Uterus (tissue), 4 donors: Measurements from ENCODE around the gene PYGB. TPM values are rescaled to one million over a fixed set of nuclear protein-coding genes. Genes with fewer than 3 reads are reported as not detected.

ENCODE experiments used
- DNase-seq, 2 donors: peaks; one replicate each; pipeline ENCODE4 v3.0.0-alpha.2; 2019 to 2020
- H3K27ac ChIP-seq, 2 donors: fragments of 200-600 bp; sonication (generic); 1 replicate in 1 of 2; 2 replicates in 1 of 2; pipeline ENCODE4 v1.5.1; 2016 to 2018
- H3K27me3 ChIP-seq, 2 donors: fragments of 200-600 bp; sonication (generic); one replicate each; pipeline ENCODE4 v1.5.1; 2018 to 2019; ENCODE audit warnings: control low read depth in 1 of 2
- H3K36me3 ChIP-seq, 2 donors: fragments of 200-600 bp; sonication (generic); one replicate each; pipeline ENCODE4 v1.5.1; 2019; ENCODE audit warnings: control low read depth in 1 of 2
- H3K4me1 ChIP-seq, 2 donors: fragments of 200-600 bp; sonication (generic); one replicate each; pipeline ENCODE4 v1.5.1; 2018 to 2019; ENCODE audit warnings: control low read depth in 1 of 2
- H3K4me3 ChIP-seq, 2 donors: fragments of 200-600 bp; sonication (generic); 1 replicate in 1 of 2; 2 replicates in 1 of 2; pipeline ENCODE4 v1.5.1; 2018 to 2019; ENCODE audit warnings: mild to moderate bottlenecking in 1 of 2
- H3K9me3 ChIP-seq, 2 donors: fragments of 200-600 bp; sonication (generic); one replicate each; pipeline ENCODE4 v1.5.1; 2019; ENCODE audit warnings: control low read depth in 1 of 2
- POLR2A ChIP-seq, 2 donors: fragments of 450-650 bp; IDR thresholded peaks; one replicate each; pipeline ENCODE4 v1.6.1; 2016; ENCODE audit warnings: antibody characterized with exemption in 2 of 2, mild to moderate bottlenecking in 1 of 2, moderate library complexity in 1 of 2
- intact Hi-C: fragments of 100-400 bp; cut with DNase I; formaldehyde crosslinking; loops from one replicate; pipeline ENCODE4 v1.15.1; 2023; ENCODE audit warnings: low total_unique reads
- total RNA-seq, 4 donors: library from RNA; depleted of rRNA in 3 of 4; stranded (reverse); fragments of >200 nt in 3 of 4; gene quantifications; one replicate each; pipeline versions ENCODE4 v1.1.0 to v1.2.4, GENCODE V29; 2014 to 2023
- TF ChIP-seq, protein P1 (sequence below), 4 experiments: fragments of 200-600 bp in 2 of 4; fragments of 450-650 bp in 2 of 4; sonication (generic) in 2 of 4; IDR thresholded peaks; one replicate each; pipeline ENCODE4 v1.5.1; 2016 to 2019; ENCODE audit warnings: antibody characterized with exemption in 4 of 4, mild to moderate bottlenecking in 2 of 4, moderate library complexity in 1 of 4
- donor health status: DM: yes; HTN: yes; CAD: no.

PYGB gene
- total RNA-seq, 4 donors from 2014 or later = 26.2 to 87.9 (median 49.8) TPM

DNA sequence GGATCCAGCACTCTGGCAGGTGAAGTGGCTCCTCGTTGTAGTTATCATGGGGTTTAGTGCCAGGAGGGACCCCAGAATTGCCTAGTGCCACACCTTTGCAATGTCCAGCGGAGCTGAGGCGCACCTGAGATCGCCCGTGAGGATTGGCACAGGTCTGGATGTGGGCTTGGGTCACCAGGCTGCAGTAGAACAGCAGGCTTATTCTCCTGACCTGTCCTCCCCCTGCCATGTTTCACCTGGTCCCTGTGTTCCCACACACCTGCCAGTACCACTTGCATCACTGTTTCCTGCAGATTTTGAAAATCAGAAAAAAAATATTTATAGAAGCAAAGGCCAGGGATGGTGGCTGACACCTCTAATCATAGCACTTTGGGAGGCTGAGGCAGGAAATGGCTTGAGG lies 35.6 kb upstream of the PYGB start:
- Histone ChIP-seq H3K36me3 (no peaks in the 10 kb centered on the region), H3K4me3 (no peak overlapping the region), H3K4me1 (no peaks in the 10 kb centered on the region), H3K27me3 (no peaks in the 10 kb centered on the region), H3K27ac (no peak overlapping the region), H3K9me3 (no peaks in the 10 kb centered on the region)
- TF ChIP-seq, protein P1, sequence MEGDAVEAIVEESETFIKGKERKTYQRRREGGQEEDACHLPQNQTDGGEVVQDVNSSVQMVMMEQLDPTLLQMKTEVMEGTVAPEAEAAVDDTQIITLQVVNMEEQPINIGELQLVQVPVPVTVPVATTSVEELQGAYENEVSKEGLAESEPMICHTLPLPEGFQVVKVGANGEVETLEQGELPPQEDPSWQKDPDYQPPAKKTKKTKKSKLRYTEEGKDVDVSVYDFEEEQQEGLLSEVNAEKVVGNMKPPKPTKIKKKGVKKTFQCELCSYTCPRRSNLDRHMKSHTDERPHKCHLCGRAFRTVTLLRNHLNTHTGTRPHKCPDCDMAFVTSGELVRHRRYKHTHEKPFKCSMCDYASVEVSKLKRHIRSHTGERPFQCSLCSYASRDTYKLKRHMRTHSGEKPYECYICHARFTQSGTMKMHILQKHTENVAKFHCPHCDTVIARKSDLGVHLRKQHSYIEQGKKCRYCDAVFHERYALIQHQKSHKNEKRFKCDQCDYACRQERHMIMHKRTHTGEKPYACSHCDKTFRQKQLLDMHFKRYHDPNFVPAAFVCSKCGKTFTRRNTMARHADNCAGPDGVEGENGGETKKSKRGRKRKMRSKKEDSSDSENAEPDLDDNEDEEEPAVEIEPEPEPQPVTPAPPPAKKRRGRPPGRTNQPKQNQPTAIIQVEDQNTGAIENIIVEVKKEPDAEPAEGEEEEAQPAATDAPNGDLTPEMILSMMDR (IDR thresholded peaks at IDR 0.05) = no peak
- TF ChIP-seq POLR2A (IDR thresholded peaks at IDR 0.05) = no peak
- peak in 1 of 2 donors; percentile 8 for DNase-seq
- intact Hi-C loops = no loop called here

DNA sequence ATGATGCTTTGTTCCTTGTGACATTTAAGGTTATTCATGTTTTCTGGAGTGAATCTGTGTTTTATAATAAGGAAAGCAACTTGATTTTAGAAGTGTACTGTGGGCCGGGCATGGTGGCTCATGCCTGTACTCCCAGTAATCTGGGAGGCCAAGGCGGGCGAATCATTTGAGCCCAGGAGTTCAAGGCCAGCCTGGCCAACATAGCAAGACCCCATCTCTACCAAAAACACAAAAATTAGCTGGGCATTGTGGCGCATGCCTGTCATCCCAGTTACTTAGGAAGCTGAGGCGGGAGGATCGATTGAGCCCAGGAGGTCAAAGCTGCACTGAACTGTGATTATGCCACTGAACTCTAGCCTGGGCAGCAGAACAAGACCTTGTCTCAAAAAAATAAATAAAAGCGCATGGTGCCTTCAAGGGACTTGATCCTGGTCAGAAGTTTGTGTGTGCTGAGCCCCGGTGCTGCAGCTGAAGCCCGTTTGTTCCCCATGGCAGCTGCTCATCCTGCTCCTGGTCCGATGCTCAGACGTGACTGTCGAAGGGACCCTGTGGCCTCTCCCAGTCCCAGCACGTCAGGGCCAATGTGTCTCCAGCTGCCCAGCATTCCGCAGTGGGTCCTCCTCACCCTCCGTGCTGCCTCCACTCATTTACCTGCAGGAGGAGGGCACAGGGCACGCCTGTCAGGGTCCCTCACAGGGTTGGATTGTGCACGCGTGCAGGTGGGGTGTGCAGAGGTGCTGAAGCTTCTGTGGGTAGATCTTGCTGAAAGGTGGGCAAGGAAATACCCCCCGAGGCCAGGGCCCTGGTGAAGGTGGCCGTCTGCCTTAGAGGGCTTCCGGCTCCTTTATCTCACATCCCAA lies 34.1 kb upstream of the PYGB start:
- peak; percentile 5 to 9 for DNase-seq
- no peaks in the 10 kb centered on the region for H3K9me3 ChIP-seq
- H3K36me3 ChIP-seq = no peaks in the 10 kb centered on the region
- no peaks in the 10 kb centered on the region for H3K27me3 ChIP-seq
- intact Hi-C loops = no loop called here
- H3K27ac ChIP-seq = no peak overlapping the region
- no peak overlapping the region for H3K4me3 ChIP-seq
- no peak for TF ChIP-seq POLR2A (IDR thresholded peaks at IDR 0.05)
- TF ChIP-seq, protein P1 (IDR thresholded peaks at IDR 0.05) = no peak
- no peaks in the 10 kb centered on the region for H3K4me1 ChIP-seq

- peak in 1 of 2 donors; percentile 8 for DNase-seq
- intact Hi-C loops = no loop called here
- no peaks in the 10 kb centered on the region for H3K36me3 ChIP-seq
Observed at GRCh38 chr20:25214426-25214790, 33.5 kb upstream of the PYGB start.

DNA sequence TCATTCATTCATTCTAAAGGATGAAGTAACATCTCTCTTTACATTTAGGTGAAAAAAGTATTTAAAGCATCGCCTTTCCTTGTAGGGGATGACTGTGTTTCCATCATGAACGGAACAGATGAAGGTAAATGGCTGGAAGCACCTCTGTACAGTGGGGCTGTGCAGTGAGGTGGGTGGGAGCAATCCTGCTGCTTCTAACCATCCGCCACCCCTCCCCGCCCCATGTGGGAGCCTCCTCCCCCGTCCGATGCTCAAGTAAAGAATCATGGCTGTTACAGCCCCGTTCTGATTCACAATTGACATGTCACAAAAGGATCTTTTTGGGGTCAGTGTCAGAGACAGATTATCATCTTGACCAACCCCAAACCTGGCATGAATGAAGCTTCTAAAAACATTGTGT lies 33.1 kb upstream of the PYGB start:
- H3K36me3 ChIP-seq = no peaks in the 10 kb centered on the region
- H3K27ac ChIP-seq = no peak overlapping the region
- no peak overlapping the region for H3K4me3 ChIP-seq
- no peak for DNase-seq
- H3K9me3 ChIP-seq = no peaks in the 10 kb centered on the region
- no peak for TF ChIP-seq POLR2A (IDR thresholded peaks at IDR 0.05)
- TF ChIP-seq, protein P1 (IDR thresholded peaks at IDR 0.05) = no peak
- H3K27me3 ChIP-seq = no peaks in the 10 kb centered on the region
- intact Hi-C loops = no loop called here
- H3K4me1 ChIP-seq = no peaks in the 10 kb centered on the region

More at GRCh38 chr20:25214426-25214790, 33.5 kb upstream of the PYGB start:
- H3K9me3 ChIP-seq = no peaks in the 10 kb centered on the region
- TF ChIP-seq, protein P1 (IDR thresholded peaks at IDR 0.05) = no peak
- no peak for TF ChIP-seq POLR2A (IDR thresholded peaks at IDR 0.05)
- no peak overlapping the region for H3K4me3 ChIP-seq
- H3K27me3 ChIP-seq = no peaks in the 10 kb centered on the region
- H3K4me1 ChIP-seq = no peaks in the 10 kb centered on the region
- no peak overlapping the region for H3K27ac ChIP-seq

- Histone ChIP-seq H3K36me3 (no peaks in the 10 kb centered on the region), H3K27me3 (no peaks in the 10 kb centered on the region), H3K4me1 (no peaks in the 10 kb centered on the region), H3K27ac (no peak overlapping the region), H3K9me3 (no peaks in the 10 kb centered on the region), H3K4me3 (no peak overlapping the region)
- TF ChIP-seq, protein P1 (IDR thresholded peaks at IDR 0.05) = no peak
- TF ChIP-seq POLR2A (IDR thresholded peaks at IDR 0.05) = no peak
- intact Hi-C loops = no loop called here
- DNase-seq = peak in 1 of 2 donors; percentile 4
Observed at GRCh38 chr20:25215521-25215920, 32.4 kb upstream of the PYGB start.
